Fibroblast of lung (primary cell): Measurements from ENCODE around the gene IFT81. TPM values are rescaled to one million over a fixed set of nuclear protein-coding genes. Genes with fewer than 3 reads are reported as not detected.

Source experiments
- DNase-seq, 2 donors: peaks; one replicate each; pipeline versions ENCODE4 v3.0.0 to v3.0.0-alpha.2; 2010; ENCODE audit warnings: low read depth in 2 of 2
- H2AFZ ChIP-seq: 2 replicates; pipeline ENCODE4 v1.5.1; 2012; ENCODE audit warnings: low read length, control low read depth, inconsistent platforms
- H3K27ac ChIP-seq: 2 replicates; pipeline ENCODE4 v1.5.1; 2011; ENCODE audit warnings: low read length, control low read depth; ENCODE audit not compliant: insufficient read depth
- H3K27me3 ChIP-seq: 2 replicates; pipeline ENCODE4 v1.5.1; 2011; ENCODE audit warnings: mild to moderate bottlenecking, low read length; ENCODE audit not compliant: control insufficient read depth, insufficient read depth
- H3K36me3 ChIP-seq: 2 replicates; pipeline ENCODE4 v1.5.1; 2011; ENCODE audit warnings: low read length; ENCODE audit not compliant: control insufficient read depth, insufficient read depth
- H3K4me1 ChIP-seq: 2 replicates; pipeline ENCODE4 v1.5.1; 2011; ENCODE audit warnings: low read length; ENCODE audit not compliant: control insufficient read depth, insufficient read depth; ENCODE audit errors: extremely low read depth
- H3K4me2 ChIP-seq: 2 replicates; pipeline ENCODE4 v1.5.1; 2011; ENCODE audit warnings: low read length, control low read depth; ENCODE audit not compliant: insufficient read depth; ENCODE audit errors: extremely low read depth
- H3K4me3 ChIP-seq, 4 experiments: fragments of 200-600 bp in 1 of 4; sonication (generic) in 1 of 4; replicated peaks in 1 of 4; 2 replicates each; pipeline ENCODE4 v1.5.1; 2011 to 2016; ENCODE audit warnings: low read length in 4 of 4, low read depth in 3 of 4, mild to moderate bottlenecking in 3 of 4, control low read depth in 2 of 4, inconsistent platforms in 1 of 4, mixed read lengths in 1 of 4; ENCODE audit not compliant: insufficient read depth in 1 of 4; ENCODE audit errors: control extremely low read depth in 1 of 4
- H3K79me2 ChIP-seq: 2 replicates; pipeline ENCODE4 v1.5.1; 2012; ENCODE audit warnings: mild to moderate bottlenecking, low read length, inconsistent platforms; ENCODE audit not compliant: control insufficient read depth, insufficient read depth
- H3K9ac ChIP-seq: 2 replicates; pipeline ENCODE4 v1.5.1; 2011; ENCODE audit warnings: mild to moderate bottlenecking, low read length, control low read depth; ENCODE audit not compliant: insufficient read depth
- H3K9me3 ChIP-seq: 2 replicates; pipeline ENCODE4 v1.5.1; 2012; ENCODE audit warnings: low read depth, low read length; ENCODE audit not compliant: control insufficient read depth, insufficient read depth
- H4K20me1 ChIP-seq: 2 replicates; pipeline ENCODE4 v1.5.1; 2011; ENCODE audit warnings: low read length; ENCODE audit not compliant: control insufficient read depth, insufficient read depth; ENCODE audit errors: extremely low read depth
- EZH2 ChIP-seq: IDR thresholded peaks from 2 replicates; pipeline ENCODE4 v1.5.1; 2012; ENCODE audit warnings: low read length, control low read depth, mild to moderate bottlenecking; ENCODE audit errors: missing control alignments
- polyA plus RNA-seq, 2 donors: library from polyadenylated mRNA; depleted of rRNA in 1 of 2; stranded (reverse) in 1 of 2; unstranded in 1 of 2; fragments of >200 nt; gene quantifications; 2 replicates each; pipeline ENCODE4 v1.2.1, GENCODE V29; 2011 to 2012; ENCODE audit warnings: missing spikeins in 1 of 2
- total RNA-seq: library from RNA; depleted of rRNA; stranded (reverse); fragments of >200 nt; gene quantifications from 2 replicates; pipeline ENCODE4 v1.2.1, GENCODE V29; 2014
- TF ChIP-seq, protein P1 (sequence below), 2 donors: IDR thresholded peaks in 1 of 2; conservative IDR thresholded peaks in 1 of 2; 1 replicate in 1 of 2; 2 replicates in 1 of 2; pipeline ENCODE4 v1.5.1; 2011 to 2012; ENCODE audit warnings: low read length in 2 of 2, control low read depth in 1 of 2, inconsistent platforms in 1 of 2, low read depth in 1 of 2, mild to moderate bottlenecking in 1 of 2

Gene IFT81
- total and polyA plus RNA-seq, 2 donors (not counting 1 experiment from before 2014, with no cell fraction given) = 17.7 to 23.6 TPM

DNA sequence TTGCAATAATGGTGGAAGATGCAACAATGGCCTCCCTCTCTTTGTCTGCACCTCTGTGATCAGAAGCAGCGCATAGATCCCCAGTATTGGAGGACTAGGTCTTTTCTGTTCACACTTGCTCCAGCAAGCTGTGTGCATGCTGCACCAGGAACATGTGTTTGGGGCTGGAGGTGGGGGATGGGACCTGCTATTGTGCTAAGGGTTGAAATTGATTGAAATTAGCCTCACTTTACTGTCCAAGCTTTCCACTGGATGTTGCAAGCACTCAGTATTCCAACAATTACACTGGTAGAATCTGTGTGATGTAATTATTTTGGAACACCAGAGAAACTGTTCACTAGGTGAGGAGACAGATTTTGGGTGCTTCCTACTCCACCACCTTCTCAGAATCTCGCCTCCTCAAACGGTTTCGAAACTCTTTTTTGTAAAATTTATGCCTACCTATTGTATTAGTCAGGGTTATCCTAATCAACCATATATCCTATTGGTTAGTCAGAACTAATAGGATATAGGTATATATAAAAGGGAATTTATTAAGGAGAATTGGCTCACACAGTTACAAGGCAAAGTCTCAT is 35.6 kb downstream of the IFT81 start:
- no peak overlapping the region for H3K9ac ChIP-seq
- no peak overlapping the region for H3K4me2 ChIP-seq
- no peak overlapping the region for H2AFZ ChIP-seq
- H3K36me3 ChIP-seq = no peaks in the 10 kb centered on the region
- H3K9me3 ChIP-seq = no peaks in the 10 kb centered on the region
- H3K27ac ChIP-seq = no peak overlapping the region
- H3K27me3 ChIP-seq = no peaks in the 10 kb centered on the region
- no peak for DNase-seq
- no peak overlapping the region for H3K4me3 ChIP-seq
- TF ChIP-seq EZH2 = no peak
- TF ChIP-seq, protein P1, sequence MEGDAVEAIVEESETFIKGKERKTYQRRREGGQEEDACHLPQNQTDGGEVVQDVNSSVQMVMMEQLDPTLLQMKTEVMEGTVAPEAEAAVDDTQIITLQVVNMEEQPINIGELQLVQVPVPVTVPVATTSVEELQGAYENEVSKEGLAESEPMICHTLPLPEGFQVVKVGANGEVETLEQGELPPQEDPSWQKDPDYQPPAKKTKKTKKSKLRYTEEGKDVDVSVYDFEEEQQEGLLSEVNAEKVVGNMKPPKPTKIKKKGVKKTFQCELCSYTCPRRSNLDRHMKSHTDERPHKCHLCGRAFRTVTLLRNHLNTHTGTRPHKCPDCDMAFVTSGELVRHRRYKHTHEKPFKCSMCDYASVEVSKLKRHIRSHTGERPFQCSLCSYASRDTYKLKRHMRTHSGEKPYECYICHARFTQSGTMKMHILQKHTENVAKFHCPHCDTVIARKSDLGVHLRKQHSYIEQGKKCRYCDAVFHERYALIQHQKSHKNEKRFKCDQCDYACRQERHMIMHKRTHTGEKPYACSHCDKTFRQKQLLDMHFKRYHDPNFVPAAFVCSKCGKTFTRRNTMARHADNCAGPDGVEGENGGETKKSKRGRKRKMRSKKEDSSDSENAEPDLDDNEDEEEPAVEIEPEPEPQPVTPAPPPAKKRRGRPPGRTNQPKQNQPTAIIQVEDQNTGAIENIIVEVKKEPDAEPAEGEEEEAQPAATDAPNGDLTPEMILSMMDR (conservative IDR thresholded peaks at IDR 0.05 in 1 of 2, IDR thresholded peaks at IDR 0.05 in 1 of 2; ENCODE audit: low read depth in 1 of 2, low read length in 2 of 2) = no peak
- no peaks in the 10 kb centered on the region for H4K20me1 ChIP-seq
- H3K79me2 ChIP-seq = no peaks in the 10 kb centered on the region
- no peaks in the 10 kb centered on the region for H3K4me1 ChIP-seq

DNA sequence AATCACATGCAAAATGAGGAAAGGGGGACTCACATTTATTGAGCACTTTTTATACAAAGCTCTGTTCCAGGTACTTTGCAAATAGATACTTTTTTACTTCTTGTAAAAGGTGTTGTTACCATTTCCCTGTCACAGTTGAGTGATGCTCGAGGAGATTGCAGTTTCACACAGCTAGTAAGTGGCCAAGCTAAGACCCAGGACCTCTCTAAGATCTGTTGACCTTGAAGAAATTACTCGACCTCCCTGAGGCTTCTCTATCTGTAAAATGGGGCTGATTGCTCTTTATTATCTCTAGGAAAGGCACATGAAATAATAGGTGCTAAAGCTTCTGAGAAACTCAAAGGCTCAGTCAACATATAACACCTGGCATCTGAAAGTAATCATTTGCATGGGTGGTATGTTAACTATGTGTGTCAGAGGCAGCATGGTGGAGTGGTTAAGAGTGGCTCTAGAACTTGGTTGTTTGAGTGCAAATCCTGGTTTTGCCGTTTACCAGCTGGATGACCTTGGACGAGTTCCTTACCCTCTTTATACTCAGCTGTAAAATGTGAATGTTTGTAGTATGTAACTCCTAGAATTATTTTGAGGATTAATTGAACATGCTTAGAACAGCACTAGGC is 41.5 kb downstream of the IFT81 start:
- H3K4me1 ChIP-seq = no peaks in the 10 kb centered on the region
- no peaks in the 10 kb centered on the region for H3K79me2 ChIP-seq
- TF ChIP-seq EZH2 = no peak
- TF ChIP-seq, protein P1 (conservative IDR thresholded peaks at IDR 0.05 in 1 of 2, IDR thresholded peaks at IDR 0.05 in 1 of 2; ENCODE audit: low read depth in 1 of 2, low read length in 2 of 2) = no peak
- H2AFZ ChIP-seq = no peak overlapping the region
- no peaks in the 10 kb centered on the region for H3K27me3 ChIP-seq
- H3K9ac ChIP-seq = no peak overlapping the region
- no peak overlapping the region for H3K4me2 ChIP-seq
- H3K36me3 ChIP-seq = no peaks in the 10 kb centered on the region
- DNase-seq = no peak
- H3K9me3 ChIP-seq = no peaks in the 10 kb centered on the region
- no peak overlapping the region for H3K27ac ChIP-seq
- no peaks in the 10 kb centered on the region for H4K20me1 ChIP-seq
- H3K4me3 ChIP-seq = no peak overlapping the region

DNA sequence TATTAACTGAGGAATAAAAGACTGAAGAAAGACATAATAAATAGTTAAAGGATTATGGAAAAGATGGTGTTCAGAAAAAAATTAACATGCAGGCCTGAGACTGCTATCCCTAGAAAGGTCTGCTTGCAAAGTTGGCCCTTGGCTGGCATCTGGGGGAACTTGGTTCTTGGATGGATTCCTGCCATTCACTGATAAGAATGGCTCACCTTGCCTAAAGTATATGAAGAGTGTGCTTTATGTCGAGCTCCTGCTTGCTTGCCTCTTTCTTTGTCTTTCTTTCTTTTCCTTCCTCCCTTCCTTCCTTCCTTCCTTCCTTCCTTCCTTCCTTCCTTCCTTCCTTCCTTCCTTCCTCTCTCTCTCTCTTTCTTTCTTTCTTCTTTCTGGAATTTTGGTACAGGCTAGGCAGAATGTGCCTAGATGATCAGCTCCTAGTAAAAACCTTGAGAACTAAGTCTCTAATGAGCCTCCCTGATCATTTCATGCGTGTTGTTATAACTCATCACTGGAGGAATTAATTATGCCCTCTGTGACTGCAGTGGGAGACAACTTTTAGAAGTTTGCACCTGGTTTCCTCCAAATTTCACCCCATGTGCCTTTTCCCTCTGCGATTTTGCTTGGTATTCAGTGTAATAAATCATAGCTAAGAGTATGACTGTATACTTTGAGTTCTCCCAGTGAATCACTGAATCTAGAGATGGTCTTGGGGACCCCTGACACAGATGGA is 44.7 kb downstream of the IFT81 start:
- H3K4me1 ChIP-seq = no peaks in the 10 kb centered on the region
- H3K9ac ChIP-seq = no peak overlapping the region
- no peak for DNase-seq
- H2AFZ ChIP-seq = no peak overlapping the region
- no peaks in the 10 kb centered on the region for H3K79me2 ChIP-seq
- H3K27me3 ChIP-seq = no peaks in the 10 kb centered on the region
- H4K20me1 ChIP-seq = no peaks in the 10 kb centered on the region
- H3K4me3 ChIP-seq = no peak overlapping the region
- H3K27ac ChIP-seq = no peak overlapping the region
- no peaks in the 10 kb centered on the region for H3K9me3 ChIP-seq
- TF ChIP-seq EZH2 = no peak
- TF ChIP-seq, protein P1 (conservative IDR thresholded peaks at IDR 0.05 in 1 of 2, IDR thresholded peaks at IDR 0.05 in 1 of 2; ENCODE audit: low read depth in 1 of 2, low read length in 2 of 2) = no peak
- H3K4me2 ChIP-seq = no peak overlapping the region
- no peaks in the 10 kb centered on the region for H3K36me3 ChIP-seq
